ENCODE results near the gene CDH26. TPM values are rescaled to one million over a fixed set of nuclear protein-coding genes. Genes with fewer than 3 reads are reported as not detected.

Gene CDH26
- total and polyA plus RNA-seq, 2 donors (not counting 1 experiment from before 2014, with no cell fraction given): 1.8 to 2.3 TPM

DNA sequence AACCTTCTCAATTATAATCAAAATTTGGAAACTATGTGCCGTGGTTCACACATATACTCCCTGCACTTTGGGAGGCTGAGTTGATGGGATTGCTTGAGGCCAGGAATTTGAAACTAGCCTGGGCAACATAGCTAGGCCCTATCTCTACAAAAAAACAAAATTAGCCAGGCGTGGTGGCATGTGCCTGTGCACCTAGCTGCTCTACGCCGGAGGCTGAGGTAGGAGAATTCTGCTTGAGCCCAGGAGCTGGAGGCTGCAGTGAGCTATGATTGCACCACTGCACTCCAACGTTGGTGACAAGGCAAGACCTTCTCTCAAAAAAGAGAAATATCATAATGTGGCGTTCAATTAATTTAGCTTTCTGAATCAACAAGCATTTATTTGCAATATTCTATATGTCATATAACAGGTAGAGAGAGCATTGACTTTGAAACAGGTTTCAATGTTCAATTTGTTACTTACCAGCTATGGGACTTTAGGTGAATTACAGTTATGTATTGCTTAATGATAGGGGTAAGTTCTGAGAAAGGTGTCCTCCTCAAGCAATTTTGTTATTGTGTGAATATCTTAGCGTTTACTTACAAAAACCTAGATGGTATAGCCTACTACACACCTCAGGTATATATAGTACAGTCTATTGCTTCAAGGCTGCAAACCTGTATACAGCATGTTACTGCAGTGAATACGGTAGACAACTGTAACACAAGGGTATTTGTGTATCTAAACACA, 22.6 kb upstream of the CDH26 start:
- Histone ChIP-seq H3K9ac (ENCODE audit: low read length) (no peak overlapping the region), H3K4me3 (ENCODE audit: control extremely low read depth in 1 of 5, extremely low read depth in 1 of 5, insufficient read depth in 1 of 5, low read depth in 2 of 5, low read length in 4 of 5) (no peak overlapping the region), H4K20me1 (ENCODE audit: control insufficient read depth, insufficient read depth, low read length, poor library complexity, severe bottlenecking) (no peaks in the 10 kb centered on the region), H3K79me2 (ENCODE audit: control insufficient read depth, insufficient read depth, low read length) (peaks cover 9% of the 10 kb centered on the region), H3K9me3 (ENCODE audit: control extremely low read depth in 1 of 3, control insufficient read depth in 2 of 3, insufficient read depth in 1 of 3, low read length in 2 of 3) (peaks cover 0 to 15% (median 0%) of the 10 kb centered on the region in 3 donors), H3K4me1 (ENCODE audit: control insufficient read depth in 2 of 2, insufficient read depth in 2 of 2, low read length in 2 of 2) (peaks cover 17% of the 10 kb centered on the region in 2 donors), H2AFZ (ENCODE audit: insufficient read depth, low read depth, low read length, poor library complexity, severe bottlenecking) (no peak overlapping the region), H3K36me3 (replicated peaks in 1 of 2; ENCODE audit: control extremely low read depth in 1 of 2, control insufficient read depth in 1 of 2, extremely low read depth in 1 of 2, insufficient read depth in 2 of 2, low read length in 1 of 2) (no peaks in the 10 kb centered on the region), H3K27me3 (replicated peaks in 1 of 4; ENCODE audit: control extremely low read depth in 1 of 4, control insufficient read depth in 3 of 4, insufficient read depth in 4 of 4, low read length in 3 of 4) (no peaks in the 10 kb centered on the region), H3K4me2 (replicated peaks; ENCODE audit: low read depth, low read length, poor library complexity, severe bottlenecking) (no peak overlapping the region), H3K27ac (ENCODE audit: low read length in 2 of 2) (no peak overlapping the region)
- Mint-ChIP-seq H3K9me3 (ENCODE audit: insufficient read depth) (no peaks in the 10 kb centered on the region), H3K4me3 (no peak overlapping the region), H3K27me3 (no peaks in the 10 kb centered on the region), H3K27ac (no peak overlapping the region), H3K4me1 (peaks cover 32% of the 10 kb centered on the region)
- ChIA-PET POLR2A (no interaction called here), CTCF (interaction anchor here (1.2 to 2.8 kb wide), 5 partner anchors 9 to 24 kb away, joined by 3 to 29 read pairs (median 10); no protein-coding TSS in a partner anchor)
- WGBS (ENCODE audit: insufficient coverage): 96% methylated on average over 3 of the region's 8 CpGs
- intact Hi-C loops (cut with micrococcal nuclease): loop anchor here (2.0 kb wide), 1 partner anchor 13 kb away; no protein-coding TSS in a partner anchor
- TF ChIP-seq, protein P1, sequence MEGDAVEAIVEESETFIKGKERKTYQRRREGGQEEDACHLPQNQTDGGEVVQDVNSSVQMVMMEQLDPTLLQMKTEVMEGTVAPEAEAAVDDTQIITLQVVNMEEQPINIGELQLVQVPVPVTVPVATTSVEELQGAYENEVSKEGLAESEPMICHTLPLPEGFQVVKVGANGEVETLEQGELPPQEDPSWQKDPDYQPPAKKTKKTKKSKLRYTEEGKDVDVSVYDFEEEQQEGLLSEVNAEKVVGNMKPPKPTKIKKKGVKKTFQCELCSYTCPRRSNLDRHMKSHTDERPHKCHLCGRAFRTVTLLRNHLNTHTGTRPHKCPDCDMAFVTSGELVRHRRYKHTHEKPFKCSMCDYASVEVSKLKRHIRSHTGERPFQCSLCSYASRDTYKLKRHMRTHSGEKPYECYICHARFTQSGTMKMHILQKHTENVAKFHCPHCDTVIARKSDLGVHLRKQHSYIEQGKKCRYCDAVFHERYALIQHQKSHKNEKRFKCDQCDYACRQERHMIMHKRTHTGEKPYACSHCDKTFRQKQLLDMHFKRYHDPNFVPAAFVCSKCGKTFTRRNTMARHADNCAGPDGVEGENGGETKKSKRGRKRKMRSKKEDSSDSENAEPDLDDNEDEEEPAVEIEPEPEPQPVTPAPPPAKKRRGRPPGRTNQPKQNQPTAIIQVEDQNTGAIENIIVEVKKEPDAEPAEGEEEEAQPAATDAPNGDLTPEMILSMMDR (IDR thresholded peaks at IDR 0.05): no peak
- TF ChIP-seq EZH2 (IDR thresholded peaks at IDR 0.05; ENCODE audit: borderline replicate concordance, insufficient read depth, low read depth, low read length, poor library complexity, severe bottlenecking): no peak
- DNase-seq (no peak), ATAC-seq (ENCODE audit: low read depth) (no peak)

DNA sequence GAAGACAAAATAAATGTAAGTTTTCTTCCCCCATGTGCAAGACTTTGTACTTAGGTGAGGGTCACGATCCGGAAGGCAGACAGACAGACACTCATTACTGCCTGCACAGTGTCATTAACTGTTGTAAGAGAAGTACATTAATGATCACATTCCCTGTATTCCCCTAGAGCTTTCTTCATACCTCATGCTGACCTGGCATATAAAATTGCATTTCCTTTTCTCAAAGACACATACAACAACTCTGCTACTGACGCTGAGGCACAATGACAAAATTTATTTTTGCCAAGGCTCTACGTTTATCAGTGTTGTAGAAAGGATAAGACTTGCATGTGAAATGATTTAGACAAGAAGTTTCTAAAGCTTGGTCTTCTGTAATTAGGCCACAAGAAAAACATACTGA, 21.8 kb upstream of the CDH26 start:
- Histone ChIP-seq H3K4me2 (replicated peaks; ENCODE audit: low read depth, low read length, poor library complexity, severe bottlenecking) (no peak overlapping the region), H3K4me1 (ENCODE audit: control insufficient read depth in 2 of 2, insufficient read depth in 2 of 2, low read length in 2 of 2) (peaks cover 23 to 24% of the 10 kb centered on the region in 2 donors), H3K4me3 (ENCODE audit: control extremely low read depth in 1 of 5, extremely low read depth in 1 of 5, insufficient read depth in 1 of 5, low read depth in 2 of 5, low read length in 4 of 5) (no peak overlapping the region), H3K36me3 (replicated peaks in 1 of 2; ENCODE audit: control extremely low read depth in 1 of 2, control insufficient read depth in 1 of 2, extremely low read depth in 1 of 2, insufficient read depth in 2 of 2, low read length in 1 of 2) (no peaks in the 10 kb centered on the region), H3K27me3 (replicated peaks in 1 of 4; ENCODE audit: control extremely low read depth in 1 of 4, control insufficient read depth in 3 of 4, insufficient read depth in 4 of 4, low read length in 3 of 4) (no peaks in the 10 kb centered on the region), H3K79me2 (ENCODE audit: control insufficient read depth, insufficient read depth, low read length) (peaks cover 13% of the 10 kb centered on the region), H4K20me1 (ENCODE audit: control insufficient read depth, insufficient read depth, low read length, poor library complexity, severe bottlenecking) (no peaks in the 10 kb centered on the region), H3K9ac (ENCODE audit: low read length) (no peak overlapping the region), H2AFZ (ENCODE audit: insufficient read depth, low read depth, low read length, poor library complexity, severe bottlenecking) (no peak overlapping the region), H3K9me3 (ENCODE audit: control extremely low read depth in 1 of 3, control insufficient read depth in 2 of 3, insufficient read depth in 1 of 3, low read length in 2 of 3) (peaks cover 0 to 15% (median 0%) of the 10 kb centered on the region in 3 donors), H3K27ac (ENCODE audit: low read length in 2 of 2) (no peak overlapping the region)
- no peak for TF ChIP-seq EZH2 (IDR thresholded peaks at IDR 0.05; ENCODE audit: borderline replicate concordance, insufficient read depth, low read depth, low read length, poor library complexity, severe bottlenecking)
- TF ChIP-seq, protein P1 (IDR thresholded peaks at IDR 0.05): no peak
- DNase-seq (no peak), ATAC-seq (ENCODE audit: low read depth) (no peak)
- Mint-ChIP-seq H3K4me1 (peaks cover 40% of the 10 kb centered on the region), H3K27ac (no peak overlapping the region), H3K27me3 (no peaks in the 10 kb centered on the region), H3K9me3 (ENCODE audit: insufficient read depth) (no peaks in the 10 kb centered on the region), H3K4me3 (no peak overlapping the region)
- POLR2A ChIA-PET: no interaction called here
- intact Hi-C loops (cut with micrococcal nuclease): no loop called here
- CTCF ChIA-PET: interaction anchor here (1.6 to 2.8 kb wide), 3 partner anchors 8 to 25 kb away, joined by 4 to 29 read pairs (median 11); no protein-coding TSS in a partner anchor
- no CpG with 5 or more reads among the region's 4 CpGs for WGBS (ENCODE audit: insufficient coverage)

Measured in B cell (primary cell).